Liver (tissue), 9 donors: ENCODE results near the gene TNFRSF8. TPM values are rescaled to one million over a fixed set of nuclear protein-coding genes. Genes with fewer than 3 reads are reported as not detected.

Experiments used
- DNase-seq: peaks from one replicate; pipeline ENCODE4 v3.0.0-alpha.2; 2017; ENCODE audit warnings: low spot score
- H3K27ac ChIP-seq, 2 donors: one replicate each; pipeline ENCODE4 v1.7.0; 2013; ENCODE audit warnings: inconsistent platforms in 2 of 2, low read length in 2 of 2, control low read depth in 1 of 2, low read depth in 1 of 2, mild to moderate bottlenecking in 1 of 2
- H3K27me3 ChIP-seq, 4 donors: one replicate each; pipeline versions ENCODE4 v1.6.1 to v1.7.0; 2013; ENCODE audit warnings: low read length in 3 of 4, inconsistent platforms in 1 of 4, mild to moderate bottlenecking in 1 of 4, moderate library complexity in 1 of 4; ENCODE audit not compliant: control insufficient read depth in 4 of 4, insufficient read depth in 4 of 4
- H3K36me3 ChIP-seq, 4 donors: one replicate each; pipeline versions ENCODE4 v1.6.1 to v1.7.0; 2013; ENCODE audit warnings: low read length in 3 of 4, mild to moderate bottlenecking in 3 of 4, low read depth in 1 of 4, moderate library complexity in 1 of 4; ENCODE audit not compliant: control insufficient read depth in 4 of 4, insufficient read depth in 3 of 4
- H3K4me1 ChIP-seq, 4 donors: one replicate each; pipeline versions ENCODE4 v1.6.1 to v1.7.0; 2013; ENCODE audit warnings: low read length in 3 of 4, mild to moderate bottlenecking in 3 of 4, moderate library complexity in 1 of 4; ENCODE audit not compliant: control insufficient read depth in 4 of 4, insufficient read depth in 4 of 4
- H3K4me3 ChIP-seq, 3 donors: one replicate each; pipeline versions ENCODE4 v1.6.1 to v1.7.0; 2013; ENCODE audit warnings: low read length in 3 of 3, control low read depth in 1 of 3, low read depth in 1 of 3, mild to moderate bottlenecking in 1 of 3
- H3K9ac ChIP-seq, 2 donors: one replicate each; pipeline ENCODE4 v1.7.0; 2013; ENCODE audit warnings: low read length in 2 of 2, mild to moderate bottlenecking in 2 of 2, moderate library complexity in 2 of 2, control low read depth in 1 of 2, low read depth in 1 of 2
- H3K9me3 ChIP-seq, 4 donors: one replicate each; pipeline versions ENCODE4 v1.6.1 to v1.7.0; 2013; ENCODE audit warnings: low read length in 3 of 4; ENCODE audit not compliant: control insufficient read depth in 4 of 4
- ATF3 ChIP-seq: IDR thresholded peaks from 2 replicates; pipeline ENCODE4 v1.6.1; 2016; ENCODE audit warnings: antibody characterized with exemption
- CTCF ChIP-seq: fragments of 150-350 bp; IDR thresholded peaks from 2 replicates; pipeline ENCODE4 v1.5.1; 2017; ENCODE audit warnings: improper control_type of control experiment, low read depth, low read length; ENCODE audit not compliant: missing input control
- EGR1 ChIP-seq, 2 donors: IDR thresholded peaks; 2 replicates each; pipeline ENCODE4 v1.6.1; 2016 to 2018; ENCODE audit warnings: antibody characterized with exemption in 2 of 2, low read depth in 2 of 2
- FOXA1 ChIP-seq: IDR thresholded peaks from 2 replicates; pipeline ENCODE4 v1.6.1; 2016; ENCODE audit warnings: antibody characterized with exemption
- GABPA ChIP-seq, 2 donors: IDR thresholded peaks in 1 of 2; conservative IDR thresholded peaks in 1 of 2; 2 replicates each; pipeline ENCODE4 v1.6.1; 2016; ENCODE audit warnings: antibody characterized with exemption in 2 of 2, mild to moderate bottlenecking in 1 of 2, moderate library complexity in 1 of 2
- HNF4A ChIP-seq, 2 donors: conservative IDR thresholded peaks; 2 replicates each; pipeline ENCODE4 v1.6.1; 2016; ENCODE audit warnings: antibody characterized with exemption in 2 of 2, mild to moderate bottlenecking in 2 of 2
- JUND ChIP-seq, 2 donors: IDR thresholded peaks; 2 replicates each; pipeline ENCODE4 v1.6.1; 2016; ENCODE audit warnings: antibody characterized with exemption in 2 of 2
- MAX ChIP-seq: IDR thresholded peaks from 2 replicates; pipeline ENCODE4 v1.6.1; 2016; ENCODE audit warnings: antibody characterized with exemption
- RAD21 ChIP-seq, 2 donors: IDR thresholded peaks; 2 replicates each; pipeline ENCODE4 v1.6.1; 2016; ENCODE audit warnings: antibody characterized with exemption in 2 of 2, mild to moderate bottlenecking in 2 of 2
- REST ChIP-seq: IDR thresholded peaks from 2 replicates; pipeline ENCODE4 v1.6.1; 2016; ENCODE audit warnings: antibody characterized with exemption, mild to moderate bottlenecking
- SP1 ChIP-seq: IDR thresholded peaks from 2 replicates; pipeline ENCODE4 v1.6.1; 2018; ENCODE audit warnings: antibody characterized with exemption, mild to moderate bottlenecking
- YY1 ChIP-seq: IDR thresholded peaks from 2 replicates; pipeline ENCODE4 v1.6.1; 2016; ENCODE audit warnings: antibody characterized with exemption, mild to moderate bottlenecking
- ZBTB33 ChIP-seq: IDR thresholded peaks from 2 replicates; pipeline ENCODE4 v1.6.1; 2016; ENCODE audit warnings: antibody characterized with exemption
- WGBS: extraction: QIAGEN DNeasy Blood & Tissue Kit; methylation state at CpG from one replicate; pipeline ENCODE4 v1.1.7; 2013; 5-methylcytosine and 5-hydroxymethylcytosine counted together
- polyA plus RNA-seq, 2 donors: library from polyadenylated mRNA; stranded (reverse) in 1 of 2; unstranded in 1 of 2; fragments of 200-250 nt in 1 of 2; fragments of >200 nt in 1 of 2; fragmentation: Nextera tagmentation in 1 of 2; extraction: Ambion mirVana in 1 of 2; gene quantifications; one replicate each; pipeline versions ENCODE4 v1.2.1 to v1.2.3, GENCODE V29; 2013 to 2015
- total RNA-seq, 2 donors: library from RNA; depleted of rRNA; stranded (reverse); fragments of >200 nt; gene quantifications; one replicate each; pipeline ENCODE4 v1.2.3, GENCODE V29; 2014
- donor health status: healthy.
- donor health status: healthy.
- donor health status: healthy.
- donor health status: healthy.
- donor health status: healthy.

Gene TNFRSF8
- total and polyA plus RNA-seq, 4 donors: 0.08 to 0.19 (median 0.12) TPM

- Histone ChIP-seq H3K27ac (no peak overlapping the region), H3K4me1 (peaks cover 3 to 15% (median 9%) of the 10 kb centered on the region in 4 donors), H3K4me3 (no peak overlapping the region), H3K27me3 (no peaks in the 10 kb centered on the region), H3K36me3 (no peaks in the 10 kb centered on the region), H3K9ac (no peak overlapping the region), H3K9me3 (no peaks in the 10 kb centered on the region)
- no peak for DNase-seq
- WGBS: 77% methylated on average over 24 of the region's 24 CpGs
- no peak for TF ChIP-seq CTCF
- no peak for TF ChIP-seq ZBTB33
- TF ChIP-seq HNF4A (conservative IDR thresholded peaks at IDR 0.05): no peak
- no peak for TF ChIP-seq MAX
- TF ChIP-seq REST: no peak
- no peak for TF ChIP-seq JUND (IDR thresholded peaks at IDR 0.05)
- TF ChIP-seq RAD21 (IDR thresholded peaks at IDR 0.05): peak in 1 of 2 donors; percentile 15
These were observed 62.6 kb downstream of the TNFRSF8 start for GRCh38 chr1:12125422-12126355.

GRCh38 chr1:12126781-12127180 is 63.7 kb downstream of the TNFRSF8 start:
- H3K4me3 ChIP-seq: no peak overlapping the region
- no peaks in the 10 kb centered on the region for H3K36me3 ChIP-seq
- no peak for DNase-seq
- peaks cover 3 to 19% (median 11%) of the 10 kb centered on the region in 4 donors for H3K4me1 ChIP-seq
- H3K27me3 ChIP-seq: no peaks in the 10 kb centered on the region
- no peaks in the 10 kb centered on the region for H3K9me3 ChIP-seq
- H3K9ac ChIP-seq: no peak overlapping the region
- TF ChIP-seq ZBTB33: no peak
- TF ChIP-seq ATF3: no peak
- no peak for TF ChIP-seq CTCF
- TF ChIP-seq EGR1 (IDR thresholded peaks at IDR 0.05; ENCODE audit: low read depth in 2 of 2): no peak
- no peak for TF ChIP-seq GABPA (IDR thresholded peaks at IDR 0.05 in 1 of 2, conservative IDR thresholded peaks at IDR 0.05 in 1 of 2)
- no peak for TF ChIP-seq YY1
- TF ChIP-seq SP1: no peak
- TF ChIP-seq HNF4A (conservative IDR thresholded peaks at IDR 0.05): no peak
- no peak for TF ChIP-seq FOXA1
- WGBS: 97% methylated on average over 9 of the region's 9 CpGs
- H3K27ac ChIP-seq: no peak overlapping the region
